DMS53 treated with DMSO at 0.1 percent for 48 hours (cell line): Measurements from ENCODE around the gene ACOXL.
A peak's percentile ranks its signal among the peaks of the same experiment; 100 is the strongest.
"Not testable (repeated sequence)": the region's sequence is repeated elsewhere in the genome, so short reads cannot be mapped to it uniquely, and the experiment has no call there.

ENCODE experiments used
- DNase-seq: peaks from one replicate; lab custom pipeline; 2025; ENCODE audit not compliant: unreplicated experiment; lab: John Stamatoyannopoulos, UW

ACOXL gene

DNA sequence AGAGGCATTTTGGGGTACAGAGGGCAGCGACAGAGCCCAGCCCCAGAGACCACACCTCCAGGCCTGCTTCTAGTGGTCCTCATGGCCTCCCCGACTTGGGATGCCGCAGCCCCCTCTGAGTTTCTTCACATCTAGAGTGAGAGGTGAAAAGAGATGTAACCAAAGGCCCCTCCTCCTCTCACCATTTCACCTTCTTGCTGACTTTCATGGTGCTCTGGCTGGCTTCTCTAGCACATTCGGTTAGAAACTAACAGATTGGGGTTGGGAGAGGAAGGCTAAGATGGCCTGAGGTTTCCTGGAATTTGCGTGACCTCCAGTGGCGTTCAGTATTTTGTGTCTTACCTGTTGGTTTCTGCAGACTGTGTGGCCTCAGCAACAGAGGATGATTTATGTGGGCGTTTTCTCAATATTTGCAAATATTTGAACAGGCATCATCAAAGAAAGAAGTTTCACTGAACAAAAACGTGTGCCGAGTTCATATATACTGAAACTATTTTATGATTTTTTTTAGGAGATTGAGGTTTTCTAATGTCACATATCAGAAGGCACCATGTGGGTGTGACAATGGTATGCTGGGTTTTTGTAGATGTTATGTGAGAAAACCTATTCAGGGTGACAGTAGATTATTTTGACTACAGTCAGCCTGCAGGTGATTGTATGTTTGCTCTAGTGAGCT lies 318.5 kb downstream of the ACOXL start:
- no peak for DNase-seq

- no peak for DNase-seq
Observed at GRCh38 chr2:111052621-111053020, 320.2 kb downstream of the ACOXL start.

GRCh38 chr2:111053266-111053665 lies 320.9 kb downstream of the ACOXL start:
- DNase-seq = no peak

GRCh38 chr2:111053825-111054515 lies 321.6 kb downstream of the ACOXL start:
- DNase-seq = no peak

GRCh38 chr2:111054791-111055691 lies 322.7 kb downstream of the ACOXL start:
- peak; percentile 43 for DNase-seq

DNA sequence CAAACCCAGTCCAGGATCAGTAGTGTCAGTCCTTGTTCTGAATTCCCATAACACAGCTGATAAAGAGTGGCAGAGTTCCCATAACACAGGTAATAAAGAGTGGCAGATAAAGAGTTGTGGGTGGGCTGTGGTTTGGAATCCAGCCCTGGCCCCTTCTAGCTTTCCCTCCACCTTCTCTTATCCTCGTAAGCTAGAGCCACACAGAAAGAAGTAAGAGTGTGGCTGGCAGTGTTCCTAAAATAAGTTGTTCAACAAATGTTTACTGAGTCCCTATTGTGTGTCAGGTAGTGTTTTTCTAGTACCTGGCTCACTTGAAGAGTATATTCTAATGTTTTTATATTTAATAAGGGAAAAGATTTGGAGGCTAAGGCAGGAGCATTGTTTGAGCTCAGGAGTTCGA lies 323.4 kb downstream of the ACOXL start:
- DNase-seq = no peak

DNA sequence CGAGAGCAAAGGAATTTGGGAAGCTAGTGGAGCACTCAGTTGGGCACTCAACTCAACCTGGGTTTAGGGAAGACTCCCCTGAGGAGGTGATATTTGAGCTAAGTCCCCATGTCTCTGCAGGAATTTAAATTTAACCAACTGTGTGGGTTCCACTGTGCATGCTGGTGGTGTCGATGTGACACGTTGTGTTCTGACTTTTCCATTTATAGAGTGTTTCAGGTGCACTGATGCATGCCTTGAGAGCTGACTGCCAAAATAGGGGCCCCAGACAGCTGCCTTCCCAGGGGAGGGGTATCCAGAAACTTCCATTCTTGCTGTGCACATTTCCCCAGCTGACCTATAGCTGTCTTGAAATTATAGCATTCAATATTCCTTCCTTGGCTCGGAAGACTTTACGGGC lies 324.7 kb downstream of the ACOXL start:
- DNase-seq = no peak

GRCh38 chr2:111057721-111058120 lies 325.3 kb downstream of the ACOXL start:
- DNase-seq = no peak

- no peak for DNase-seq
Observed at GRCh38 chr2:111058264-111058663, 325.9 kb downstream of the ACOXL start.

DNA sequence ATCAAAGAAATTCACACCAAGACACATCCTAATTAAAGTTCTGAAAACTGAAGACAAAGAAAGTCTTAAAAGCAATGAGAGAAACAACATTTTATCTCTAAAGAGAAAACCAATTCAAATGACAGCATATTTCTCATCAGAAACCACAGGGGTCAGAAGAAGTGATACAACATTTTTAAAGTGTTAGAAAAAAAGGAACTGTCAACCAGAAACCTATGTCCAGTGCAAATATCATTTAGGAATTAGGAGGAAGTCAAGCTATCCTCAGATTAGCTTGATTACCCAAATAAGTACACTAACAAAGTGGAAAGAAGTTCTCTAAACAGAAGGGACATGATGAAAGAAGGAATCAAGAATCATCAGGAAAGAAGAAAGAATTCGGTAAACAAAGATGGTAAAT lies 328.8 kb downstream of the ACOXL start:
- DNase-seq = no peak

- DNase-seq = no peak
Observed at GRCh38 chr2:111062417-111062816, 330.0 kb downstream of the ACOXL start.

DNA sequence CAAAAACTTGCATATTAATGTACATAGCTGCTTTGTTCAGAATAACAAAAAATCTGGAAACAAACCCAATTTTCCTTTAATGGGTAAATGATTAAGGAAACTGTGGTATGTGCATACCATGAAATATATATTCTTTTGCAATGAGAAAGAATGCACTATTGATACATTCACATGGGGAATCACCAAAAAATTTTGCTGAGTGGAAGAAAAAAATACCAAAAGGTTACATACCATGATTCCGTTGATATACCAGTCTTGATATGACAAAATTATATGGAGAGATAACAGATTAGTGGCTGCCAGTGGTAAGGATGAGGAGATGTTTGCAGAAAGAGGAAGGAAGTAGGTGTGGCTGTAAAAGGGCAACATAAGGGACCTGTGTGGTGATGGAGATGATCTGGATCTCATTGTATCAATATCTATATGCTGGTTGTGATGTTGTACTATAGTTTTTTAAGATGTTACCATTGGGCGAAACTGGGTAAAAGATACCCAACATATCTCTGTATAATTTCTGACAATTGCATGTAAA lies 333.8 kb downstream of the ACOXL start:
- DNase-seq = no peak

GRCh38 chr2:111068435-111069058 lies 336.2 kb downstream of the ACOXL start:
- peak; percentile 98 for DNase-seq

- DNase-seq = no peak
Observed at GRCh38 chr2:111069722-111070121, 337.3 kb downstream of the ACOXL start.

DNA sequence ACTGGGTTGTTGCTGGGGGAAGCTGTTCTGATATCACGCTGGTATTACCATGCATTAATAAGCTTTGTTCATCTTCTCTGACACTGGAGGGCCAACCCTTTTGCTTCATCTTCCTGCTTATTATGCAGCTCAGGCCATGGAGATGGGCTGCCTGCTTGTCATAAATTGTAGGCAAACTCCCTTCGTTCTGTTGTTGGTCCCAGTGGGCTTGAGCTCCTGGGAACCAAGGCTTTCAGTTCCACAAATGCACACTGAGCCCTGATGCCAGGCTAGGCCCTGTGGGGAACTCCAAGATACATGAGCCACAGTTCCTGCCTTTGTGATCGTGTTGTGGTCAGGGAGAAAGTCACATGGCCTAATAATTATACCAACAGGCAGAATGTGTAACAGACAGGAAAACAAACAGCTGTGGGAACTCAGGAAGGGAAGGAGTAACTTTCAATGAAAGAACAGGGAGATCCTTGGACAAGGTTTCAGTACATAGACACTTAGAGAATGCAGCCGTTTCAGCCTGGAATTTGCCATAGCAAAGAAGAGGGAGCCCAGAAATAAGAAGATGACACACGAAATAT lies 339.3 kb downstream of the ACOXL start:
- DNase-seq = peak; percentile 45

DNA sequence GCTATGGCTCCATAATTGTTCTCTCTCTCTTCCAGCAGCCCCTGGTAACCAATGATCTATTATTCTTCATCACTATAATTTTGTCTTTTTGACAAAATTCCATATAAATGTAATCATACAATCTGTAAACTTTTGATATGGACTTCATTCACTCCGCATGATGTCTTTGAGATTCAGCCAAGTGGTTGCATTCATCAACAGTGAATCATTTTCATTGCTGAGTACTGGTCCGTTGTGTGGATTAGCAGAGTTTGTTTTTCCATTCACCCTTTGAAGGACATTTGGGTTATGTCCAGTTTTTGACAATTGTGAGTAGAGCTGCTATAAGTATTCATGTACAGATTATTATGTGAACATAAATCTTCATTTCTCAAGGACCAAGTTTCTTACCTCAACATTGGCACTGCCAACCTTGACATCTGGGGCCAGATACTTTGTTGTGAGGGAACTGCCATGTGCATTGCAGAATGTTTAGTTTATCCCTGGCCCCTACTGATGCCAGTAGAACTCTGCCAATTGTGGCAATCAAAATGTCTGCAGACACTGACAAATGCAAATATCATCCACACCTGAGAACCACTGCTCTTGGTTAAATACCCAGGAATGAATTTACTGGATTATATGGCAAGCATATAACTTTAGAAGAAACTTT lies 340.0 kb downstream of the ACOXL start:
- peak; percentile 11 for DNase-seq

DNA sequence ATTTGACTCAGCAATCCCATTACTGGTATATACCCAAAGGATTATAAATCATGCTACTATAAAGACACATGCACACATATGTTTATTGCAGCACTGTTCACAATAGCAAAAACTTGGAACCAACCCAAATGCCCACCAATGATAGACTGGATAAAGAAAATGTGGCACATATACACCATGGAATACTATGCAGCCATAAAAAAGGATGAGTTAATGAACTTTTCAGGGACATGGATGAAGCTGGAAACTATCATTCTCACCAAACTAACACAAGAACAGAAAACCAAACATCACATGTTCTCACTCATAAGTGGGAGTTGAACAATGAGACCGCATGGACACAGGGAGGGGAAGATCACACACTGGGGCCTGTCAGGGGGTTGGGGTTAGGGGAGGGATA lies 350.3 kb downstream of the ACOXL start:
- DNase-seq = not testable (repeated sequence)

DNA sequence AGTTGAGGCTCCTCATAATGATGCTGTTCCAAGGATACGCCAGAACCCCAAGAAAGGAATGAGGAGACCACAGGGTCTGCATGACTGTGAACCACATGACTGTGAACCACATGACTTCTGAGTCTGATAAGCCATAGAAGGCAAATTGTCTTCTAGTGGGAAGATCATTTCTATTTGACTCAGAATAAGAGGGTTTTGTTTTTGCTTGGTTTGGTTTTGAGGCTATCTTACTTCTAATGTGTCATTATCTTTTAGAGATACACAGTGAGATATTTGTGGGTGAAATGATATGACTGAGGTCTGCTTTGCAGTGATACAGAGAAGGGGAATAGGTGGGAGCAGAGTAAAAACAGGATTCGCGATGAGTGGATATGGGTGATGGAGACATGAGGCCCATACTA lies 359.4 kb downstream of the ACOXL start:
- no peak for DNase-seq

GRCh38 chr2:111094691-111095090 lies 362.3 kb downstream of the ACOXL start:
- no peak for DNase-seq

DNA sequence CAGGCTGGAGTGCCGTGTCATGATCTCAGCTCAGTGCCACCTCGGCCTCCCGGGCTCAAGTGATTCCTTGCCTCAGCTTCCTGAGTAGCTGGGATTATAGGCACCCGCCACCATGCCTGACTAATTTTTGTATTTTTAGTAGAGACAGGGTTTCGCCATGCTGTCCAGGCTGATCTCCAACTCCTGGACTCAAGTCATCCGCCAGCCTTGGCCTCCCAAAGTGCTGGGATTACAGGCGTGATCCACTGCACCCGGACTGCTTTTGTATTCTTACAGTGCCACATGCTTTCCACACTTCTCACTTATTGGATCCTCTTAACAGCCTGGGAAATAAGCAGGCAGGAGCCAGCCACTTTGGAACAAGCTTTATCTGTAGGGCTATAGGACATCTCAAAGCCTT lies 363.1 kb downstream of the ACOXL start:
- DNase-seq = no peak
